Measurements from ENCODE around the gene PCA3.
"Not testable (repeated sequence)": the region's sequence is repeated elsewhere in the genome, so short reads cannot be mapped to it uniquely, and the experiment has no call there.

Gene PCA3

DNA sequence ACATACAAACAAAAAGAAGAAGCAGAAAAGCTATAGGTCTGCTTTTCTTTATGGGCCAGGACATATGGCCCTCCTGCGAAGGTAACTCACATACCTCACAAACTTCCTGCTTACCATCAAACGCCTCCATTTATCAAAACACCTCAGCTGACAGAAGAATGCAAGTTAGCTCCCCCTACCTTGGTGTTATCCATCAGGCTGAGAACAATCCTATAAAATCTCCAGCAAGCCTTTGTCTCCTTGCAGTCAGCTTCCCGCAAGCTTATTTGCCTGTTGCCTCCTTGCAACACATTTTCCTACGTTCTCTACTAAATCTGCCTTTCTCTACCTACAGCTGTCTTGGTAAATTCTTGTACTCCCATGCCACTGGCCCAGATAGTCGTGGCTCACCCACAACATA, 22.7 kb upstream of the PCA3 start:
- Histone ChIP-seq H3K4me2 (no peak overlapping the region), H3K27me3 (ENCODE audit: insufficient read depth, low read depth) (no peaks in the 10 kb centered on the region), H3K79me2 (ENCODE audit: insufficient read depth, low read depth) (no peaks in the 10 kb centered on the region), H3K4me1 (ENCODE audit: low read depth, poor library complexity, severe bottlenecking) (peaks cover 34% of the 10 kb centered on the region), H3K9ac (no peak overlapping the region), H2AFZ (ENCODE audit: low read depth) (no peak overlapping the region), H4K20me1 (ENCODE audit: insufficient read depth) (no peaks in the 10 kb centered on the region), H3K27ac (no peak overlapping the region), H3K4me3 (IDR thresholded peaks at IDR 0.05; ENCODE audit: insufficient read depth, low read depth, low read length) (no peak overlapping the region), H3K36me3 (ENCODE audit: insufficient read depth) (no peaks in the 10 kb centered on the region)
- TF ChIP-seq, protein P1, sequence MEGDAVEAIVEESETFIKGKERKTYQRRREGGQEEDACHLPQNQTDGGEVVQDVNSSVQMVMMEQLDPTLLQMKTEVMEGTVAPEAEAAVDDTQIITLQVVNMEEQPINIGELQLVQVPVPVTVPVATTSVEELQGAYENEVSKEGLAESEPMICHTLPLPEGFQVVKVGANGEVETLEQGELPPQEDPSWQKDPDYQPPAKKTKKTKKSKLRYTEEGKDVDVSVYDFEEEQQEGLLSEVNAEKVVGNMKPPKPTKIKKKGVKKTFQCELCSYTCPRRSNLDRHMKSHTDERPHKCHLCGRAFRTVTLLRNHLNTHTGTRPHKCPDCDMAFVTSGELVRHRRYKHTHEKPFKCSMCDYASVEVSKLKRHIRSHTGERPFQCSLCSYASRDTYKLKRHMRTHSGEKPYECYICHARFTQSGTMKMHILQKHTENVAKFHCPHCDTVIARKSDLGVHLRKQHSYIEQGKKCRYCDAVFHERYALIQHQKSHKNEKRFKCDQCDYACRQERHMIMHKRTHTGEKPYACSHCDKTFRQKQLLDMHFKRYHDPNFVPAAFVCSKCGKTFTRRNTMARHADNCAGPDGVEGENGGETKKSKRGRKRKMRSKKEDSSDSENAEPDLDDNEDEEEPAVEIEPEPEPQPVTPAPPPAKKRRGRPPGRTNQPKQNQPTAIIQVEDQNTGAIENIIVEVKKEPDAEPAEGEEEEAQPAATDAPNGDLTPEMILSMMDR (conservative IDR thresholded peaks at IDR 0.05; ENCODE audit: low read depth, low read length), result no peak

DNA sequence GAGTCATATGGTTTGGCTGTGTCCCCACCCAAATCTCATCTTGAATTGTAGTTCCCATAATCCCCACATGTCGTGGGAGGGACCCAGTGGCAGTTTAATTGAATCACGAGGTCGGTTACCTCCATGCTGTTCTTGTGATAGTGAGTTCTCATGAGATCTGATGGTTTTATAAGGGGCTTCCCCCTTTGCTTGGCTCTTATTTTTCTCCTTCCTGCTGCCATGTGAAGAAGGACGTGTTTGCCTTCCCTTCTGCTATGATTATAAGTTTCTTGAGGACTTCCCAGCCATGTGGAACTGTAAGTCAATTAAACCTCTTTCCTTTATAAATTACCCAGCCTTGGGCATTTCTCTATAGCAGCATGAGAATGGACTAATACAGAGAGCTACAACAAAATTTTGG, 21.3 kb upstream of the PCA3 start:
- H3K79me2 ChIP-seq (ENCODE audit: insufficient read depth, low read depth); H2AFZ ChIP-seq (ENCODE audit: low read depth); H3K9ac ChIP-seq; H4K20me1 ChIP-seq (ENCODE audit: insufficient read depth); H3K27ac ChIP-seq; H3K27me3 ChIP-seq (ENCODE audit: insufficient read depth, low read depth); H3K36me3 ChIP-seq (ENCODE audit: insufficient read depth); H3K4me2 ChIP-seq; H3K4me3 ChIP-seq (IDR thresholded peaks at IDR 0.05; ENCODE audit: insufficient read depth, low read depth, low read length): not testable (repeated sequence)
- H3K4me1 ChIP-seq (ENCODE audit: low read depth, poor library complexity, severe bottlenecking), result peaks cover 47% of the 10 kb centered on the region

DNA sequence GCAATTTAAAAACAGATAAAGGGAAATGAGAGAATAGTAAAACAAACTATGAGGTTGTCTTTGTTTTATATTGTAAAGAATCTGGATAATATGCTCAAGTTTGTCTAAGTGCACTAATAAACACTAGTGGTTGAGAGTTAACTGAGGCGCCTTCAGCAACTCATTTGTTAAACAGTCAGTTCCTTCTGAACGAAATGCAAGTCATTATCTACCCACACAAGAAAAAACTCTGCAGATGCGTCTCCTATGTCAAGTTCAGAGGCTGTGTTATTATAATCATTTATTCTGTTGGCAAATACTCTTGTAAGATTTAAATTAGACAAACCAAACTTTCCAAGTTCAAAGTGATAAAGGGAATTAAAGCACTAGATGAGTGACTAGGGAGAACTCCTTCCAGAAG, 20.3 kb upstream of the PCA3 start:
- no peaks in the 10 kb centered on the region for H4K20me1 ChIP-seq (ENCODE audit: insufficient read depth)
- peak overlapping the region; percentile 86 for H2AFZ ChIP-seq (ENCODE audit: low read depth)
- H3K9ac ChIP-seq, result peak overlapping the region; percentile 59; the same call in 1 of the 2 replicates
- no peaks in the 10 kb centered on the region for H3K36me3 ChIP-seq (ENCODE audit: insufficient read depth)
- H3K79me2 ChIP-seq (ENCODE audit: insufficient read depth, low read depth), result no peaks in the 10 kb centered on the region
- peak overlapping the region; percentile 88 for H3K4me2 ChIP-seq
- H3K4me1 ChIP-seq (ENCODE audit: low read depth, poor library complexity, severe bottlenecking), result peaks cover 56% of the 10 kb centered on the region
- H3K27me3 ChIP-seq (ENCODE audit: insufficient read depth, low read depth), result no peaks in the 10 kb centered on the region
- peak overlapping the region; percentile 93 for H3K27ac ChIP-seq
- TF ChIP-seq, protein P1 (conservative IDR thresholded peaks at IDR 0.05; ENCODE audit: low read depth, low read length), result no peak
- H3K4me3 ChIP-seq (IDR thresholded peaks at IDR 0.05; ENCODE audit: insufficient read depth, low read depth, low read length), result no peak overlapping the region

DNA sequence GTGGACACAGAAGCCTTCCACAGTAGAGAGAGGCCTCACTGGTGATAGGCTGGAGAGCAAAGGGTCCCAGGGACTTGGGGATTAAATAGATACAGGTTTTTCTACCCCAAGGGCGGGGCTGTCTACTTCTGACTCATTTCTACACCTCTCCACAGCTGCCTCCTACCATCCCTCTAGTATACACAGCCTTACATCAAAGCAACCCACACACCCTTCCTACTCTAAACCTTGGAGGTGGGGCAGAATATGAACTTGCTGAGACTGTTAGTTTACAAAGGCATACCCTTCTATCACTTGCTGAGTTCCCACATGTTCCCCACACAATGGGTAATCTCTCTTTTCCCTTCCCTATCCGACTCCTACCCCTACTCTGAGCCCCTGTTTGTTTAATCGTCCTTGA, 19.9 kb upstream of the PCA3 start:
- peak overlapping the region; percentile 86 for H2AFZ ChIP-seq (ENCODE audit: low read depth)
- H4K20me1 ChIP-seq (ENCODE audit: insufficient read depth), result no peaks in the 10 kb centered on the region
- H3K9ac ChIP-seq, result peak overlapping the region; percentile 59; the same call in 1 of the 2 replicates
- peaks cover 60% of the 10 kb centered on the region for H3K4me1 ChIP-seq (ENCODE audit: low read depth, poor library complexity, severe bottlenecking)
- H3K36me3 ChIP-seq (ENCODE audit: insufficient read depth), result no peaks in the 10 kb centered on the region
- no peak overlapping the region for H3K4me3 ChIP-seq (IDR thresholded peaks at IDR 0.05; ENCODE audit: insufficient read depth, low read depth, low read length)
- TF ChIP-seq, protein P1 (conservative IDR thresholded peaks at IDR 0.05; ENCODE audit: low read depth, low read length), result no peak
- H3K27me3 ChIP-seq (ENCODE audit: insufficient read depth, low read depth), result no peaks in the 10 kb centered on the region
- no peaks in the 10 kb centered on the region for H3K79me2 ChIP-seq (ENCODE audit: insufficient read depth, low read depth)
- H3K27ac ChIP-seq, result peak overlapping the region; percentile 93
- peak overlapping the region; percentile 88 for H3K4me2 ChIP-seq

DNA sequence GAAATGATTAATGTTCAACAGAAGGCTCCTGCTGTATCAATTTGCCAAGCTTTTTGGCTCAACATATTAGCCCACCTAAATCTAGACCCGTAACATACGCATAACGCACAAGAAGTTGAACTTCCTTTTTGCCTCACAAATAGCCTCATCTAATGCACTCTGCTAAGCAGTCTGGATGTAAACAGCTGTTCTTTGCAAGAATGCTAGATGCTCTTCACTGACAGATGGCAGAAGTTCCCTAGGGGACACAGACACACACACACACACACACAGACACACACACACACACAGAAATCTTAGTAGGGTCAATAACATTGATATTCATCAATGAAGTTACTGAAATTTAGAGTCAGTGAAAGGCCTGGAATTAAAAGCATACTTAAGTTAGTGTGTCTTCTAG, 13.2 kb upstream of the PCA3 start:
- no peak overlapping the region for H3K9ac ChIP-seq
- H3K79me2 ChIP-seq (ENCODE audit: insufficient read depth, low read depth), result no peaks in the 10 kb centered on the region
- no peak overlapping the region for H2AFZ ChIP-seq (ENCODE audit: low read depth)
- H3K27me3 ChIP-seq (ENCODE audit: insufficient read depth, low read depth), result no peaks in the 10 kb centered on the region
- TF ChIP-seq, protein P1 (conservative IDR thresholded peaks at IDR 0.05; ENCODE audit: low read depth, low read length), result no peak
- no peaks in the 10 kb centered on the region for H3K36me3 ChIP-seq (ENCODE audit: insufficient read depth)
- no peaks in the 10 kb centered on the region for H4K20me1 ChIP-seq (ENCODE audit: insufficient read depth)
- H3K4me3 ChIP-seq (IDR thresholded peaks at IDR 0.05; ENCODE audit: insufficient read depth, low read depth, low read length), result no peak overlapping the region
- H3K4me2 ChIP-seq, result no peak overlapping the region
- no peak overlapping the region for H3K27ac ChIP-seq
- peaks cover 37% of the 10 kb centered on the region for H3K4me1 ChIP-seq (ENCODE audit: low read depth, poor library complexity, severe bottlenecking)

All from KMS-11 (cell line).